Mucosa of rectum (tissue), 2 donors: ENCODE measurements around the gene SCRT2.

ENCODE experiments used
- H3K27ac ChIP-seq, 2 donors: one replicate each; pipeline ENCODE4 v1.7.0; 2013; ENCODE audit warnings: inconsistent platforms in 2 of 2, low read depth in 2 of 2, low read length in 2 of 2
- H3K27me3 ChIP-seq, 2 donors: one replicate each; pipeline ENCODE4 v1.7.0; 2013; ENCODE audit warnings: low read length in 2 of 2; ENCODE audit not compliant: control insufficient read depth in 2 of 2, insufficient read depth in 2 of 2
- H3K36me3 ChIP-seq, 2 donors: one replicate each; pipeline ENCODE4 v1.7.0; 2013; ENCODE audit warnings: low read length in 2 of 2; ENCODE audit not compliant: control insufficient read depth in 2 of 2, insufficient read depth in 2 of 2
- H3K4me1 ChIP-seq, 2 donors: one replicate each; pipeline ENCODE4 v1.7.0; 2013; ENCODE audit warnings: low read length in 2 of 2, mild to moderate bottlenecking in 1 of 2; ENCODE audit not compliant: control insufficient read depth in 2 of 2, insufficient read depth in 2 of 2
- H3K4me3 ChIP-seq, 2 donors: one replicate each; pipeline ENCODE4 v1.7.0; 2013; ENCODE audit warnings: low read length in 2 of 2
- H3K9ac ChIP-seq, 2 donors: one replicate each; pipeline ENCODE4 v1.7.0; 2013; ENCODE audit warnings: low read length in 2 of 2, low read depth in 1 of 2, mild to moderate bottlenecking in 1 of 2
- H3K9me3 ChIP-seq, 2 donors: one replicate each; pipeline ENCODE4 v1.7.0; 2013; ENCODE audit warnings: low read length in 2 of 2; ENCODE audit not compliant: control insufficient read depth in 2 of 2
- donor health status: healthy.
- donor health status: Normal muscosa, but diverticular disease.

SCRT2 gene

GRCh38 chr20:664151-664550 lies 11.5 kb downstream of the SCRT2 start:
- no peak overlapping the region for H3K27ac ChIP-seq
- no peaks in the 10 kb centered on the region for H3K36me3 ChIP-seq
- H3K4me1 ChIP-seq: no peaks in the 10 kb centered on the region
- peaks cover 41 to 54% of the 10 kb centered on the region in 2 donors for H3K27me3 ChIP-seq
- no peak overlapping the region for H3K4me3 ChIP-seq
- no peaks in the 10 kb centered on the region for H3K9me3 ChIP-seq
- H3K9ac ChIP-seq: no peak overlapping the region

GRCh38 chr20:663315-664090 lies 12.1 kb downstream of the SCRT2 start:
- H3K4me1 ChIP-seq: no peaks in the 10 kb centered on the region
- H3K4me3 ChIP-seq: no peak overlapping the region
- H3K27ac ChIP-seq: no peak overlapping the region
- H3K36me3 ChIP-seq: no peaks in the 10 kb centered on the region
- peaks cover 46 to 56% of the 10 kb centered on the region in 2 donors for H3K27me3 ChIP-seq
- no peak overlapping the region for H3K9ac ChIP-seq
- no peaks in the 10 kb centered on the region for H3K9me3 ChIP-seq

GRCh38 chr20:662277-663192 lies 13.1 kb downstream of the SCRT2 start:
- no peak overlapping the region for H3K4me3 ChIP-seq
- no peak overlapping the region for H3K27ac ChIP-seq
- H3K4me1 ChIP-seq: no peaks in the 10 kb centered on the region
- H3K9ac ChIP-seq: no peak overlapping the region
- H3K9me3 ChIP-seq: no peaks in the 10 kb centered on the region
- no peaks in the 10 kb centered on the region for H3K36me3 ChIP-seq
- H3K27me3 ChIP-seq: peaks cover 50 to 56% of the 10 kb centered on the region in 2 donors

GRCh38 chr20:661474-662270 lies 13.9 kb downstream of the SCRT2 start:
- Histone ChIP-seq H3K9ac (no peak overlapping the region), H3K4me3 (no peak overlapping the region), H3K27me3 (peaks cover 50 to 52% of the 10 kb centered on the region in 2 donors)

GRCh38 chr20:658731-659291 lies 16.8 kb downstream of the SCRT2 start:
- H3K9ac ChIP-seq: no peak overlapping the region
- H3K27ac ChIP-seq: no peak overlapping the region
- no peak overlapping the region for H3K4me3 ChIP-seq
- H3K36me3 ChIP-seq: no peaks in the 10 kb centered on the region
- peaks cover 2 to 5% of the 10 kb centered on the region in 2 donors for H3K4me1 ChIP-seq
- H3K9me3 ChIP-seq: no peaks in the 10 kb centered on the region
- H3K27me3 ChIP-seq: peaks cover 33 to 36% of the 10 kb centered on the region in 2 donors

More at GRCh38 chr20:661474-662270, 13.9 kb downstream of the SCRT2 start:
- no peaks in the 10 kb centered on the region for H3K9me3 ChIP-seq
- H3K27ac ChIP-seq: no peak overlapping the region
- H3K4me1 ChIP-seq: no peaks in the 10 kb centered on the region
- H3K36me3 ChIP-seq: no peaks in the 10 kb centered on the region

- no peak overlapping the region for H3K9ac ChIP-seq
- no peaks in the 10 kb centered on the region for H3K36me3 ChIP-seq
- peaks cover 30 to 33% of the 10 kb centered on the region in 2 donors for H3K27me3 ChIP-seq
- H3K4me3 ChIP-seq: no peak overlapping the region
- no peaks in the 10 kb centered on the region for H3K9me3 ChIP-seq
- peaks cover 5 to 8% of the 10 kb centered on the region in 2 donors for H3K4me1 ChIP-seq
- H3K27ac ChIP-seq: no peak overlapping the region
These were observed 17.4 kb downstream of the SCRT2 start for GRCh38 chr20:658202-658601.

- Histone ChIP-seq H3K9me3 (no peaks in the 10 kb centered on the region), H3K36me3 (no peaks in the 10 kb centered on the region), H3K9ac (no peak overlapping the region), H3K4me1 (peaks cover 17% of the 10 kb centered on the region in 2 donors), H3K4me3 (no peak overlapping the region), H3K27ac (no peak overlapping the region), H3K27me3 (peaks cover 12 to 21% of the 10 kb centered on the region in 2 donors)
These were observed 19.6 kb downstream of the SCRT2 start for GRCh38 chr20:655726-656624.

- Histone ChIP-seq H3K36me3 (no peaks in the 10 kb centered on the region), H3K27me3 (peaks cover 3 to 16% of the 10 kb centered on the region in 2 donors), H3K9ac (no peak overlapping the region), H3K4me3 (no peak overlapping the region), H3K27ac (no peak overlapping the region), H3K9me3 (no peaks in the 10 kb centered on the region), H3K4me1 (peaks cover 17% of the 10 kb centered on the region in 2 donors)
These were observed 21.2 kb downstream of the SCRT2 start for GRCh38 chr20:654417-654750.
